ENCODE data around the gene CYP2J2. TPM values are rescaled to one million over a fixed set of nuclear protein-coding genes. Genes with fewer than 3 reads are reported as not detected.
A peak's percentile ranks its signal among the peaks of the same experiment; 100 is the strongest.
"Not testable (repeated sequence)": the region's sequence is repeated elsewhere in the genome, so short reads cannot be mapped to it uniquely, and the experiment has no call there.

The CYP2J2 gene
- polyA plus RNA-seq, 1 donor: 93.5 TPM

DNA sequence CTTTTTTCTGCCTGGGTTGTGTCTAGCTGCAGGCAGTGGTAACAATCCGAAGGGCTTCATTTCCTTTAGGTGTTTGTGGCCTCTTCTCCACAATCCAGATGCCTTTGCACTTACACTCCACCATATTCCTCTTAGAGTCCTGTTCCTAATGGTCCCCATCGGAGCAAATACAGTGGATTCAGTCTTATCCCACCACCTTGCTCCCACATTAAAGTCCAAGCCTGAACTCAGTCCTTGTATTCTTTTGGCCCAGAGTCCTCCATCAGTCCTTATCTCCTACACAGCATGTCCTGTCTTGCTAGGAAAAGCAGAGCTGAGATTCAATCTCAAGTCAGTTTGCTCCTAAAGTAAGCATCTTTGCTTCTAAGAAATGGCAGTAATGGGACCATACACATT lies 8.8 kb downstream of the CYP2J2 start:
- no peak for DNase-seq

DNA sequence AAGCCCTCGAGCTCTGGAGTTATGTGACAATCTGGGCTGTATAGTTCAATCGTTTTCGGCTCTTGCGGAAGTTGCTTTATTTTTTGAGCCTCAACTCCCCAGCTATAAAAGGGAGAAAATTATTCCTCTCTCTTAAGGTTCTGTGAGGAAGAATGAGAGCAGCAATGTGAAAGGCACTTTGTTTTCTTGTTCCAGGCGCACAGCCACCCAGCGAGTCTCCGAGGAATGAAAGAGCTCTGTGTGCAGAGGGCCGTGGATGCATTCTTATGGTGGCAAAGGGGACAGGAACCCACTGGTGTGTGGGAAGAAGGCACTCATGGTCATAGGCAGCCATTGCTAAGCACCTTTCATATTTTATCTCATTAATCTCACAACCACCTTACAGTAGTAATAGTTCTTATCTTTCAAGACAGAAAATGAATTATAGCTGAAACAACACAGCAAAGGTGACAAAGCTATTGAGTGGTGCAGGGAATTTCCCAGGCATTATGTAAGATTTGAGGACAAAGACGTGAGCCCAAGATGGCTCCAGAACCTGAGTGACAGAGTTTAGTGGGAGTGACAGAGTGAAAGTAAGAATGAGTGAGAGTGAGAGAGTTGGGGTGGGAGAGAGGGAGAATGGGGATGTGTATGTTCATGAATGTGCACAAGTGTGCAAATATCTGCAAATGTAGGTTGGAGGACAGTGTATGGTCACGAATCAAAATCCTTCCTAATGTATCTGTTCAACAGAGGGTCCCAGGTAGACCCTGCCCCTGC lies 9.4 kb downstream of the CYP2J2 start:
- DNase-seq: no peak

DNA sequence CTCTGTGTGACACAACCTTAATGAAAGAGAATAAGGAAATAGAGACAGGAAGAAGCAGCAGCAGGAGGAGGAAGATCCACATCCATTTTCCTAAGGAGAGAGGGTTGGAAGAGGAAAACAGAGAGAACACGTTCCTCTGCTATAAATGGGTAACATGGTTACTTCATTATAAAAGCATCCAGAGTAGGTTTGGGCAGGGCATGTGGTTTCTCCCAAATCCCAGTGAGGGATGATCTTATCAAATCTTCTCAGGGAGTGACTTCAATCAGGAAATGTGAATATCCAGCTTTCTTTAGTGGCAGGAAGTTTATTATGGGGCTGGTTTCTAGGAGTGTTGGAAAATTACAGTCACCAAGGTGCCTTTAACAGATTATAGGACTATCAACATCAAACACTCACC lies 11.1 kb downstream of the CYP2J2 start:
- DNase-seq: no peak

DNA sequence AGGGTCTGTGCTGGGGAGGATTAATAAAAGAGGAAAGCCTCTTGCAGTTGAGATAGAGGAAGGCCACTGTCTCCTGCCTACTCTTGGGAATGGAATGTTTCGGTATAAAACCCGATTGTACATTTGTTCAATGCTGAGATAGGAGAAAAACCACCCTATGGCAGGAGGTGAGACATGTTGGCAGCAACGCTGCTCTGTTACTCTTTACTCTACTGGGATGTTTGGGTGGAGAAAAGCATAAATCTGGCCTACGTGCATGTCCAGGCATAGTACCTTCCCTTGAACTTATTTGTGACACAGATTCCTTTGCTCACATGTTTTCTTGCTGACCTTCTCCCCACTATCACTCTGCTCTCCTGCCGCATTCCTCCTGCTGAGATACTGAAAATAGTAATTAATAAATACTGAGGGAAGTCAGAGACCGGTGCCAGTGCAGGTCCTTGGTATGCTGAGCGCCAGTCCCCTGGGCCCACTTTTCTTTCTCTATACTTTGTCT lies 11.7 kb downstream of the CYP2J2 start:
- not testable (repeated sequence) for DNase-seq

DNA sequence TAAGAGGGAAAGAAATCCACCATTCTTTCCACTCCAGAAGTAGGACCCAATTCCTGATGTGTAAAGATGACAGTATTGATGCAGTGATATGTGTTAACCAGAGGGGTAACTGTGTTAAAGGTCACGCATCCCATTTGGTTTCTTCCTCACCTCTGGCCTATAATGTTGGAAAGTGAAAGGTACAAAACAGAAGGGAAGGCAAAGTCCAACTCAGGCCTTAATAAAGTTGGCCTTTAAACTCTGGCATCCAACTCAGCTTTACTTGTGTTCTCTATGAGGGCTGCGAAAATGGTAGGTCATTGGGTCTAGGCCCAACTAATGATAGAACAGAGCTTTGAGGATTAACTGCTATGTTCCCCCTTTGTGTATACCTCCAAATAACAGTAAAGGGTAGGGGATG lies 17.9 kb downstream of the CYP2J2 start:
- DNase-seq: no peak

DNA sequence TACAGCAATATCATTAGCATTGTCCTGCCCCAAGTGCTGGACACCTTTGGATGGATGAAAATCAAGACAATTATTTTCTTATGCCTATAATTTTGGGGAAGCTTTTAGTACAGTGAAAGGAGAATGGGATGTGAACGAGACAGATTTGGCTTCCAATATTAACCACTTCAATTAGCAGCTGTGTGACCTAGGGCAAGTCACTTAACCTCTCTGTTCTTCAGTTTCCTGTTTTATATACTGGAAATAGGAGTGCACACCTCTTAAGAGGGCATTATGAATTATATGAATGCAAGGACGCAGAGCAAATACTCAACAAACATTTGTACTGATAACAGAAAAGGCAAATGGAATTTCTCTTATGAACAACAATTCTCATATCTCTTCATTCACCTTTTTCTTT lies 18.5 kb downstream of the CYP2J2 start:
- no peak for DNase-seq

DNA sequence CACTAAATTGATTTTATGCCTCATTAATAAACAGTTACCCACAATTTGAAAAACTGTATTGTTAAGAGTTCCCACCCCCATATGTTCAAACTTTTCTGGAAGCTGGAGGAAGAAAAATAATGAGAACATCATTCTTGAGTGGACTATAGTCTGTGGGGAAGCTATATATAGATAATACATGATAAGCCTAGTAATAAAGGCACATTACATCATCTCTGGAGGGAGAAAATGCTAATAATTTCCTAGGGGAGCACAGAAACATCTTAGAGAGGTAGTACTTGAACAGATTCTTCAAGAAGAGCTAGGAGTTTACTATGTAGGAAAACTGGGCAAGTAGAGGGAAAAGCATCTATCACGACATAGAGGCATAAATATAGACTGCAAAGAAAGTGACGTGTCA lies 19.6 kb downstream of the CYP2J2 start:
- no peak for DNase-seq

DNA sequence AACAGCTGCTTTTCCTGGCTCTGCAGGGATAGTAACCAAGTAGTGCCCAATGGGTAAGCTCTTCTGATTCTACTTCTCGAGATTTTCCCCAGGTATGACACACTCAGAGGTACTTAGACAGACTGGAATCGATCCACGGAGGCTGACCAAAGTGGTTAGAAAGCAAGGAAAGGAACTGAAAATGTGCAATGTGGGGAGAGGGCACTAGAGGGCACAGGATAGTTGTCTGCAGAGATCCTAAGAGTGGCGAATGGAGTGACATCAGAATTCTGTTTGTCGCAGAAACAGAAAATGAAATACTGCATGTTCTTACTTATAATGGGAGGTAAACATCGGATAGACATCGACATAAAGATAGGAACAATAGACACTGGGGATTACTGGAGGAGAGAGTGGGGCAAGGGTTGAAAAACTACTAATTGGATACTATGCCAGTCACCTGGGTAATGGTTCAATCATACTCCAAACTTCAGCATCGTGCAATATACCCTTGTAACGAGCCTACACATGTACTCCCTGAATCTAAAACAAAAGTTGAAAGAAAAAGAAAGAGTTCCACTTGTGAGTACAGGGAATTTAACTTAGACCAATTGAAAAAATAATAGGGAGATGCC lies 23.3 kb downstream of the CYP2J2 start:
- DNase-seq: no peak

DNA sequence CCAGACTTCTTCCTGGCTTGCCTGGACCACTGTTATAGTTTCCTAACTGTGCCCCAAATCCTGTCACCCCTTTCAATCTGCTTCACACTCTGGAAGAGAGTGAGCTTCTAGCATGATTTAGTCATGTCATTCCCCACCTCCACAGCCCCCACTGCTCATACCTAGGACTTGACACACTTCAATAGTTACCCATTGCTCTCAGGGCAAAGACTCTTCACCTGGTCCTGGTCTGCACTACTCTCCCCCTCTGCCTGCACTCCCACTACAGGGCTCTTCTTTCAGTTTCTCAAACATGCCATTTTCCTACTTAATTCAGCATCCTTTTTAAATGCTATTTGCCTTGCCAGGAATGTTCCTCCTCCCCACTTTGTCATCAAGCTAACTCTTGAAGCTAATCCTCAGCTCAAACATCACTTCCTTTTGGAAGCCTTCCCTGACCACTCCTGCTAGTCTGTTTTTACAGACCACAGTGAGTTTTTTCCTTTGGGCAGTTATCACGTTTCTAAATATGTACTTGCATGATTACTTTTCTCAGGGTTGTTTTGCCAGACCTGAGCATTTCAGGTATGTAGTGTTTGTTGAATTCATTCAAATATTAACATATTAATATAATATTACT lies 24.7 kb downstream of the CYP2J2 start:
- DNase-seq: no peak

DNA sequence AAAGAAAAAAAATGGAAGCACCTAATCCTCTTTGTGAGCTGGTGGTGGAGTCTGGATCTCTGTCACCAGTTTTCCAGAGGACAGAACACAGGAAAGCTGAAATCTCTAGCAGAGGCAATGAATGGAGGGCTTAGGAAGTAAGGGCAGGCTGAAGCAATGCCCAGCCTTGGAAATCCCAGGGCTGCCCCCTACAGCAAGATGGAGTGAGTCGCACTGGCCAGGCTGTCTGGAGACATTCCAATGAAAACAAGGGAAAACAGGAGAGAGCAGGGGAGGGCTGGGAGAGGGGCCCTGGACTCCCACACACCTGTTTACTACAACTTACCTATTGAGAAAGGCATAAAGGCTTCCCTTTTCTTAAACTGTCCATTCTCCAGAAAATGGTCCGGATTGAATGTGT lies 25.9 kb downstream of the CYP2J2 start:
- DNase-seq: no peak

DNA sequence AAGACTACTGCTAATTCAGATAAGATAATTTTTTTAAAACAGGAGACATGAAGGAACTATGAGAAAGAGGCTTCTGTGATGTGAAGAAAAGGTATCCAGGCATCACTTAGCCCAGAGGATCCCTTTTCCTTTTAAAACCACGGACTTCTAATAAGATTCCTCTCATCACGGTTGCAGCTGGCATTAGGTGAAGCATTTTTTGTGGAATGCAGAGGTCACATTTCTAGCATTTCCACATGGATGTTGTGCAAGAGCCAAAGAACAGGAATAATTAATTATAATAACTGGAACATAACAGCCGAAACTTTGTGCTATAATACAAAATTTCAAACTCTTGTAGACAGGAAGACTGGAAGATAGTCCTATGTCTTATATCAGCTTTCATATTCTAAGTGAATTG lies 27.6 kb downstream of the CYP2J2 start:
- no peak for DNase-seq

DNA sequence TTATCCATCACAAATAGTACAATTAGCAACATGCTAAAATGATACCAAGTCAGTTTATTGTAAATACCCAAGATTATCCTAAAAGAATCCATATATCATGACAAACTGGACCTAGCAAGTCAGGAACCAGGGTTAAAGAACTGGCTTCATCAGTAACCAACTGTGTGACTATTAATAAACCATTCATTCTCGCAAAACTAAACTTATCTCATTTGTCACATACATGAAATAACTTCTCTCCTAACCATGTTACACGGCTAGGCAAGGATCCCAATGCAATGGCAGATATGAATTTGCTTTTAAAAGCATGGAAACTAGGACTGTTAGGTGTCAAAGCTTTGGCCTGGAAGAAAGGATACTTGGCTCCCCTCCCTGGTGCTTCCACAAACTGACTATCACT lies 29.4 kb downstream of the CYP2J2 start:
- no peak for DNase-seq

DNA sequence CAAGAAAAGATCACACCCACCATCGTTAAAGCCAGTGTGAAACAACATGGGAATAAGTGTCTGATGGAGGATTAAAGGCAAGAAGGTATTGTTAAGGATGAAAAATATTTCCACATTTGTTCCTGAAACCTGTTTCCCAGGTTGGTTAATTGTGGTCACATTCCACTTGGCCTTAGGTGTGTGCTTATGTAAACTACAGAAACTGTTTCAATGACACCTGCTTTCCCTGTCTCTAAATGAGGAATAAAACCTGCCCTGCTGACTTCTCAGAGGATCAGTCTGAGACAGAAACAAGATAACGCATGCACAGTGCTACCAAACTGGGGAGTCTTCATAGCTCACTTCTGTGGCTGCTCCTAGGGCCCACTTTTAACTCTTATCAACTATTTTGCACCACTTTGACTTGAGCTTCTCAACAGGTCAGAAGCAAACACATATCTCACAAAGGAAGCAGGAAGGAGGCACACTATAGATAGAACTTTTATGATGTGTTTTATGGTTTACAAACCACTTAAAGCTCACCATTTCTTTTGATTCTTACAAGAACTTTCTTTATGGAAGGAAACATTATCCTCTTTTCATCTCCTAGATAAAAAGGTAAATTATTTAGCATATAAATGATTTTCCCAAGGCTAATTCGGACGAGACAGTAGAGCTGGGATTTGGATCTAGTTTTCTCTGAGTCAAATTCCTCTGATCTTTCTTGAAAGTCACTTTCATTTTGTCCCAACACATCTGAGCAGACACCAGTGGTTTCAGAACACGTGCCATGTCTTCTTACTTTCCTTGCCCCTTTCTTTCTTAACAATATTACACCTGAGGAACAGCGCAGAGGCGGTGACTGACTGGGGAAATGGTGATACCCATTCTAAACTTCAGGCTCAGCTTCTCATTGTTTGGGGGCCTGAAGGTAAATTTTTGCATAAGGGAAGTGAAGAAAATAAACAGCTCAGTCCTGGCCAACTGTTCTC lies 33.4 kb downstream of the CYP2J2 start:
- DNase-seq: no peak

DNA sequence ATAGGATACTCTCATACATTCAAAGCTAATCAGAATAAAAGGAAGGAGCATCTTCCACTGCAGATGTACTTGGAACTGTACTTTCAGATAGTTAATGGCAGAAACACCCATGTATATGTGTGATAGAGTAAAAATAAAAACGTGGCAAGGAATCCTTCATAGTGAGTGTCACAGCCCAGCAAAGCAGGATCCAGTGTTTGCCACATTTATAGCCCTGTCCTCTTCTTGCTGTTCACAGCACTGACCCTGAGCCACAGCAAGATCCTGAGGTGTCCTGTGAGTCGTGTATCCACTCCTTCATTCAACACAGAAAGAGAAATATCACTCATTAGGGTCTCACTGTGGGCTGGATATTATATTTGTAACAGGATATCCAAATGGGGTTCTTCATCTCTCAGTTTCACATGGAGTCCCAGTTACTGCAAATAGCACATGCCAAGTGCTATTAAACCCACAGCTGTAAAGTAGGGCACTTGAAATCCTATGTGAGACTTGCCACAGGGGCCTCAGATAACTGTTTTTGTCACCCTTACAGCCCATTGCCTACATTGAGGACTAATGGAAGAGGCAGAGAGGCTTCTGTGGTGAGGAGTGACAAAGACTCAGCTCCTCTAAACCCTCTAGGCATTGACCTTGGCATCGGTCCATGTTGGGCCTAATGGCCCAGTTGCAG lies 41.3 kb downstream of the CYP2J2 start:
- DNase-seq: no peak

DNA sequence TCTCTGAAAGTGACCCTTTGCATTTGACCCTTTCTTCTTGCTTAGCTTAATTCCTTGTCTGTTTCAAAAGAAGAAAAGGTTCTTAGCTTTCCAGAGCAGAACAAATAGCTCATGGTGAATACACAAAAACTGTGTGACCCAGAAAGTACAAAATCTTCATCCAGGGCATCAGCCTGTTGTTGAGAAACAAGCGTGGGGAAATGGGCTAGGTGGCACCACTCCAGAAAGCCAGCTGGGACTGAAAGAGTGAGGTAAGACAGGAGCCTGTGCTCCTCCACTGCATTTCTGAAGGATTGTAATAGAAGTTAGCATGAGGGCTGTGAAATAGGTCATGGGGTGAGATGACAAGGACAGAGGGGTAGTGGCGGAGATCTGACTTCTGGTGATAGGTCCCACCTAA lies 45.8 kb downstream of the CYP2J2 start:
- no peak for DNase-seq

DNA sequence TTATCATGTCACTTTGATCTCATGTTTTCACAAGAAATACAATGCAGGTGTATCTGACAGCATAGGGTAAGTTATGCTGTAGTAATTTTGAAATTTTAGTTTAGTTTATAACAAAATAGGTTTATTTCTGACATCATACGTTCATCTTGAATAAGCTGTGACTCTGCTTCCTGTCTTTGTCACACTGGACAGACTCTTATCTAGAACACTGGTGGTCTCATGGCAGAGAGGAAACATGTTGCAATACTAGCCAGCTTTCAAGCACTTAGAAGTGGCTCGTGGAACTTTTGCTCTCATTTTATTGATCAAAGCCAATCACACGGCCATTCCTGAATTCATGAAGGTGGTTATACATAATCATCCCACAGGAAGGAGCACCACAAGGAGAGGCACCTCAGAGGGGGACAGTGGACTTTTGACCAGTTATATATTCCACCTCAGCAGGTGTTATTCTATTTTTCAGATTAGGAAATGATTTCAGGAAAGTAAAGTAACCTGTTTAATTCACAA lies 46.5 kb downstream of the CYP2J2 start:
- DNase-seq: no peak

DNA sequence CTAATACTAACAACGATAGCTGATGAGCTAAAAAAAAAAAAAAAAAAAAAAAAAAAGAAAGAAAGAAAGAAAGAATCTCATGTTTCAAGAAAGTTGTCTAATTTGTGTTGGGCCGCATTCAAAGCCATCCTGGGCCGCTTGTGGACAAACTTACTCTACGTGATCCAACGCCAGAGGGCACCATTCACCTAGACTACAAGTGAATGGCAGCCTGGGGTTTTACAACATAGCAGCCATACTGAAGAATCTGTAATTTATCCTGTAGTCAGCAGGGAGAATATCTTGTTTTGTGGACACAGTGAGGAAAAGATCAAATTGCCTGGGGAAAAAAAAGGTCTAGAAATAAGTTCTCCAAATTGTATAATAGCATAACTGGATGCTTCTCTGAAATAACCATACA lies 47.0 kb downstream of the CYP2J2 start:
- peak; percentile 43 for DNase-seq

DNA sequence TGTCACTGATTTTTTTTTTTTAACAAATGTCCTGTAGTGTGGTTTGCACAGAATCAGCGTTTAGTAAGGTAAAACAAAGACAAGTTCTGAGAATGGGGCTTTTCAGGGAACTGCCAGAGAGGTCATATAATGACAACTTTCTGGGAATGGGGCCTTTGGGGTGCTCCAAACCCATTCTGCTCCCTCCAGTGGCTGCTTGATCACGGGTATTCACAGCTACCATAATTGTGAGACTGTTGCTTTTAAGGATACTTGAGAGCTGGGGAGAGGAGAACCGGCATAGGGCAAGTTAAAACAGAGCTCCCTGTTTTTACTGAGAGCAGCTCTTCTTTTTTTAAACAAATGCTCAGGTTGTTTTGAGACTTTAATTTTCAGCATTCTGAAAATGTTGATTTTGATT lies 48.2 kb downstream of the CYP2J2 start:
- DNase-seq: no peak

DNA sequence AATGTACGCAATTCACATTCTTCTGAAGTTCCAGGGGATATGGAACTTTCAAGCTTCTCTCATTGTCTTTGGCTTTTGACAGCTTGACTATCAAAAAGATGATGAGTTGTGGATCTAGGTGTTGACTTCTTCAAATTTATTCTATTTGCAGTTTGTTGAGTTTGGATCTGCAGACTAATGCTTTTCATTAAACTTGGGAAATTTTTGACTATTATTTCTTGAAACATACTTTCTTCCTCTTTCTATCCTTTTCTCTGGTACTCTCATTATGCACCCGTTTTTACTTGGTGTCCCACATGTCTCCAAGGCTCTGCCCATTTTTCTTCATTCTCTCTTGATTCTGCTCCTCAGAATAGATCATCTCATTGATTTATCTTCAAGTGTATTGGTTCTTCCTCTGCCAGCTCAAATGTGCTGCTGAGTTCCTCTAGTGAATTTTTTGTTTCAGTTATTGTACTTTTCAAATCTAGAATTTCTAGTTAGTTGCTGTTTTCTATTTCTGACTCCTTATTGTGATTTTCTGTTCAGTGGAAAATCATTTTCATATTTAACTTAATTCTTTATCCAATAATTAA lies 49.4 kb downstream of the CYP2J2 start:
- DNase-seq: no peak

DNA sequence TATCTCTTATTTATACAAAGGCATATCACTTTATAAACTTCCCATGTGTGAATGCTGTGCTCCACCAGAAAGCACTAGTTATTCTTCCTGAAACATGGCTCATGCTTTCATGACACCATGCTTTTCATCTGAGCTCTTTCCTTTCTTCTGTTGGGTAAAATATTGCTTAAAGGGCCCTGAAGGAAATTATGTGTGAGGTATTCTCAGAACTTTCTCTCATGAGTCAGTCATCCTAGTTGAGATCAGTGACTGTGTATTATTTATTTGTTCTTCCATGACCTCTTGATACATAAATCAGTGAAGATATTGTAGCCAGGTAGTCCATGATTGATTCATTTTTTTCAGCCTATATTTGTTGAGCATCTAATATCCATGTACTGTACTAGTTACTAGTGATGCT lies 54.8 kb downstream of the CYP2J2 start:
- no peak for DNase-seq

DNA sequence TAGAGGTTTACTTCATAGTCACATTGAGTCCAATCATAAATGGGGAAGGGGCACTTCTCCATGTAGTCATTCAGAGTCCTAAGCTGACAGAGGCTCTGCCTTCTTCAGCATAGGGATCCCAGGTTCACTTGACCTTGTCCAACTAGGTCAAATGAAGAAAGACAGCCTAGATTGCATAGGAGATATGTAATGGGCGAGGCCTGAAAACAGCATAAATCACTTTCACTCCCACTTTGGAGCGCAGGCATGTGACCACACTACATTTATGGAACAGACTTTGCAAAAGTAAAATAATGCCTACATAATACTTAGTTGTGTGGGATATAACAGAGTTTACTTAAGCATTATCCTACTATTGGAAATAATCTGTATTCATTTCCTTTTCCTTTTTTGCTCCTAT lies 60.1 kb downstream of the CYP2J2 start:
- no peak for DNase-seq

Data from hindlimb muscle (tissue), 1 donor.